HEK293 (cell line): ENCODE measurements around the gene DRC3.

Source experiments
- CTCF ChIA-PET: fragments of 350-600 bp; formaldehyde crosslinking; extraction: SDS; loops from one replicate; lab custom pipeline; 2021; ENCODE audit warnings: antibody characterized with exemption; lab: Yijun Ruan, JAX
- POLR2A ChIA-PET: fragments of 300-600 bp; formaldehyde crosslinking; extraction: SDS; loops from one replicate; lab custom pipeline; 2020; ENCODE audit warnings: antibody characterized with exemption, inconsistent platforms; lab: Yijun Ruan, JAX
- H3K27ac ChIP-seq: fragments of 200-500 bp; sonication (Bioruptor generic); 2 replicates; pipeline ENCODE4 v1.5.1; 2014; ENCODE audit warnings: low read depth, low read length, control low read depth, inconsistent platforms; ENCODE audit errors: extremely low read depth
- H3K36me3 ChIP-seq, 2 experiments: fragments of 200-500 bp in 1 of 2; sonication (Bioruptor generic) in 1 of 2; 1 replicate in 1 of 2; 2 replicates in 1 of 2; pipeline ENCODE4 v1.5.1; 2014 to 2017; ENCODE audit warnings: inconsistent platforms in 2 of 2, low read length in 2 of 2; ENCODE audit not compliant: control insufficient read depth in 2 of 2, insufficient read depth in 1 of 2
- H3K4me1 ChIP-seq: fragments of 200-500 bp; sonication (Bioruptor generic); 2 replicates; pipeline ENCODE4 v1.5.1; 2014; ENCODE audit warnings: mild to moderate bottlenecking, low read length, inconsistent platforms; ENCODE audit not compliant: control insufficient read depth, insufficient read depth
- H3K4me3 ChIP-seq: 2 replicates; pipeline ENCODE4 v1.5.1; 2011; ENCODE audit warnings: low read depth, mild to moderate bottlenecking, control low read depth, low read length, moderate library complexity
- H3K9me3 ChIP-seq: fragments of 200-500 bp; sonication (Bioruptor generic); 2 replicates; pipeline ENCODE4 v1.5.1; 2014; ENCODE audit warnings: low read depth, low read length, inconsistent platforms; ENCODE audit not compliant: control insufficient read depth, insufficient read depth
- EGR2 ChIP-seq: fragments of 450-650 bp; formaldehyde crosslinking; IDR thresholded peaks from 2 replicates; pipeline ENCODE4 v1.5.1; 2016; ENCODE audit warnings: low read depth, missing biosample characterization, missing genetic modification characterization
- GLI4 ChIP-seq: fragments of 450-650 bp; formaldehyde crosslinking; IDR thresholded peaks from 2 replicates; pipeline ENCODE4 v1.5.1; 2016; ENCODE audit warnings: missing biosample characterization, missing genetic modification characterization
- MZF1 ChIP-seq: fragments of 450-650 bp; formaldehyde crosslinking; IDR thresholded peaks from 2 replicates; pipeline ENCODE4 v1.5.1; 2017; ENCODE audit warnings: missing biosample characterization, missing genetic modification characterization, borderline replicate concordance
- PRDM1 ChIP-seq: fragments of 450-650 bp; formaldehyde crosslinking; IDR thresholded peaks from 2 replicates; pipeline ENCODE4; 2016; ENCODE audit warnings: missing biosample characterization, missing genetic modification characterization
- PRDM2 ChIP-seq: fragments of 450-650 bp; formaldehyde crosslinking; IDR thresholded peaks from 2 replicates; pipeline ENCODE4 v1.5.1; 2016; ENCODE audit warnings: missing biosample characterization, missing genetic modification characterization, borderline replicate concordance
- ZFHX2 ChIP-seq: fragments of 450-650 bp; formaldehyde crosslinking; conservative IDR thresholded peaks from 2 replicates; pipeline ENCODE4 v1.5.1; 2016; ENCODE audit warnings: missing biosample characterization, missing genetic modification characterization
- ZFP37 ChIP-seq: fragments of 450-650 bp; formaldehyde crosslinking; IDR thresholded peaks from 2 replicates; pipeline ENCODE4 v1.5.1; 2016; ENCODE audit warnings: missing biosample characterization, missing genetic modification characterization
- ZNF157 ChIP-seq: fragments of 450-650 bp; formaldehyde crosslinking; IDR thresholded peaks from 2 replicates; pipeline ENCODE4 v1.5.1; 2016; ENCODE audit warnings: missing biosample characterization, missing genetic modification characterization
- ZNF341 ChIP-seq: fragments of 450-650 bp; formaldehyde crosslinking; IDR thresholded peaks from 2 replicates; pipeline ENCODE4; 2016; ENCODE audit warnings: low read depth, missing biosample characterization, missing genetic modification characterization
- ZNF394 ChIP-seq: fragments of 450-650 bp; formaldehyde crosslinking; IDR thresholded peaks from 2 replicates; pipeline ENCODE4 v1.5.1; 2016; ENCODE audit warnings: missing biosample characterization, missing genetic modification characterization, mild to moderate bottlenecking, moderate library complexity, borderline replicate concordance
- ZNF449 ChIP-seq: fragments of 450-650 bp; formaldehyde crosslinking; IDR thresholded peaks from 2 replicates; pipeline ENCODE4 v1.5.1; 2017; ENCODE audit warnings: missing biosample characterization, mild to moderate bottlenecking, missing genetic modification characterization, moderate library complexity
- ZNF544 ChIP-seq: fragments of 450-650 bp; formaldehyde crosslinking; IDR thresholded peaks from 2 replicates; pipeline ENCODE4 v1.5.0; 2017; ENCODE audit warnings: missing biosample characterization, missing genetic modification characterization
- ZNF600 ChIP-seq: fragments of 450-650 bp; formaldehyde crosslinking; IDR thresholded peaks from 2 replicates; pipeline ENCODE4 v1.5.1; 2016; ENCODE audit warnings: missing biosample characterization, missing genetic modification characterization
- ZSCAN30 ChIP-seq: fragments of 450-650 bp; IDR thresholded peaks from 2 replicates; pipeline ENCODE4 v1.5.1; 2018; ENCODE audit warnings: missing biosample characterization, mild to moderate bottlenecking, missing genetic modification characterization, moderate library complexity
- TF ChIP-seq, protein P1 (sequence below): fragments of 450-650 bp; formaldehyde crosslinking; IDR thresholded peaks from 2 replicates; pipeline ENCODE4 v1.5.1; 2016; ENCODE audit warnings: missing biosample characterization, missing genetic modification characterization
- TF ChIP-seq, protein P2 (sequence below): fragments of 450-650 bp; formaldehyde crosslinking; IDR thresholded peaks from 2 replicates; pipeline ENCODE4 v1.5.1; 2017; ENCODE audit warnings: missing biosample characterization, missing genetic modification characterization

The DRC3 gene

DNA sequence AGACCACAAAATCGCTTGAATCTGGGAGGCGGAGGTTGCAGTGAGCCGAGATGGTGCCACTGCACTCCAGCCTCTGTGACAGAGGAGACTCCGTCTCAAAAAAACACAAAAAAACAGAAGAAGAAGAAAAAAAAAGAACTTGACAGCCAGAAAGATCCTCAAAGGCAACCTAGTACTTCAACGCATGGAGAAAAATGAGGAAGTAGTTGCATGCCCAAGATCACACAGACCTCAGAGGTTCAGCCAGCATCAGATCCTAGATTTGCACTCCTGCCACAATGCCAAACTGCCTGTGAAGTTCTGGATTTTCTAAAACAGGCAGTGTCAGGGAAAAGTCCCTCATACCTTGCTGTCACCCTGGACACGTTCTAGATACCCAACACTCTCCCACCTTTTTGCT lies 64.8 kb downstream of the DRC3 start (continued):
- TF ChIP-seq, protein P1, sequence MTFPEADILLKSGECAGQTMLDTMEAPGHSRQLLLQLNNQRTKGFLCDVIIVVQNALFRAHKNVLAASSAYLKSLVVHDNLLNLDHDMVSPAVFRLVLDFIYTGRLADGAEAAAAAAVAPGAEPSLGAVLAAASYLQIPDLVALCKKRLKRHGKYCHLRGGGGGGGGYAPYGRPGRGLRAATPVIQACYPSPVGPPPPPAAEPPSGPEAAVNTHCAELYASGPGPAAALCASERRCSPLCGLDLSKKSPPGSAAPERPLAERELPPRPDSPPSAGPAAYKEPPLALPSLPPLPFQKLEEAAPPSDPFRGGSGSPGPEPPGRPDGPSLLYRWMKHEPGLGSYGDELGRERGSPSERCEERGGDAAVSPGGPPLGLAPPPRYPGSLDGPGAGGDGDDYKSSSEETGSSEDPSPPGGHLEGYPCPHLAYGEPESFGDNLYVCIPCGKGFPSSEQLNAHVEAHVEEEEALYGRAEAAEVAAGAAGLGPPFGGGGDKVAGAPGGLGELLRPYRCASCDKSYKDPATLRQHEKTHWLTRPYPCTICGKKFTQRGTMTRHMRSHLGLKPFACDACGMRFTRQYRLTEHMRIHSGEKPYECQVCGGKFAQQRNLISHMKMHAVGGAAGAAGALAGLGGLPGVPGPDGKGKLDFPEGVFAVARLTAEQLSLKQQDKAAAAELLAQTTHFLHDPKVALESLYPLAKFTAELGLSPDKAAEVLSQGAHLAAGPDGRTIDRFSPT: no peak
- TF ChIP-seq MZF1 (tag by site-specific recombination) (no peak), PRDM2 (tag by site-specific recombination) (no peak), ZNF157 (tag by site-specific recombination) (no peak), ZNF544 (tag by site-specific recombination) (no peak), GLI4 (tag by site-specific recombination) (no peak), ZSCAN30 (tag by site-specific recombination) (no peak)
- TF ChIP-seq, protein P2, sequence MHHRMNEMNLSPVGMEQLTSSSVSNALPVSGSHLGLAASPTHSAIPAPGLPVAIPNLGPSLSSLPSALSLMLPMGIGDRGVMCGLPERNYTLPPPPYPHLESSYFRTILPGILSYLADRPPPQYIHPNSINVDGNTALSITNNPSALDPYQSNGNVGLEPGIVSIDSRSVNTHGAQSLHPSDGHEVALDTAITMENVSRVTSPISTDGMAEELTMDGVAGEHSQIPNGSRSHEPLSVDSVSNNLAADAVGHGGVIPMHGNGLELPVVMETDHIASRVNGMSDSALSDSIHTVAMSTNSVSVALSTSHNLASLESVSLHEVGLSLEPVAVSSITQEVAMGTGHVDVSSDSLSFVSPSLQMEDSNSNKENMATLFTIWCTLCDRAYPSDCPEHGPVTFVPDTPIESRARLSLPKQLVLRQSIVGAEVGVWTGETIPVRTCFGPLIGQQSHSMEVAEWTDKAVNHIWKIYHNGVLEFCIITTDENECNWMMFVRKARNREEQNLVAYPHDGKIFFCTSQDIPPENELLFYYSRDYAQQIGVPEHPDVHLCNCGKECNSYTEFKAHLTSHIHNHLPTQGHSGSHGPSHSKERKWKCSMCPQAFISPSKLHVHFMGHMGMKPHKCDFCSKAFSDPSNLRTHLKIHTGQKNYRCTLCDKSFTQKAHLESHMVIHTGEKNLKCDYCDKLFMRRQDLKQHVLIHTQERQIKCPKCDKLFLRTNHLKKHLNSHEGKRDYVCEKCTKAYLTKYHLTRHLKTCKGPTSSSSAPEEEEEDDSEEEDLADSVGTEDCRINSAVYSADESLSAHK (tag by site-specific recombination): no peak

- H3K36me3 ChIP-seq: peaks cover 0 to 4% of the 10 kb centered on the region in 2 experiments; a peak in 2 of 3 replicates
- CTCF ChIA-PET: interaction anchor here (0.6 to 8.1 kb wide), 6 partner anchors 120 to 1532 kb away, joined by 3 to 54 read pairs (median 4); no protein-coding TSS in a partner anchor
- H3K4me3 ChIP-seq: peak overlapping the region; percentile 90
- TF ChIP-seq ZSCAN30 (tag by site-specific recombination) (no peak), ZFHX2 (tag by site-specific recombination) (peak; percentile 65), EGR2 (tag by site-specific recombination) (peak; percentile 78), ZNF341 (peak; percentile 80), ZNF394 (tag by site-specific recombination) (no peak), ZNF449 (peak; percentile 75), PRDM2 (tag by site-specific recombination) (no peak), PRDM1 (peak; percentile 67), ZFP37 (peak; percentile 31; the same call in 1 of the 2 replicates), ZNF600 (tag by site-specific recombination) (0 out of 2 replicates have a peak, but pooled peaks have one; percentile 51)
- H3K27ac ChIP-seq: peak overlapping the region; percentile 59; the same call in 1 of the 2 replicates
- no peaks in the 10 kb centered on the region for H3K9me3 ChIP-seq
- POLR2A ChIA-PET: interaction anchor here (0.6 to 1.0 kb wide), 3 partner anchors 31 to 75 kb away, joined by 3 read pairs; partner anchors contain the start of genes DRC3 and TOM1L2
- peaks cover 25% of the 10 kb centered on the region for H3K4me1 ChIP-seq
Measured at GRCh38 chr17:18038149-18038850, 65.6 kb downstream of the DRC3 start.
